Neural cell (in vitro differentiated cells): Measurements from ENCODE around the gene MTHFD1L. TPM values are rescaled to one million over a fixed set of nuclear protein-coding genes. Genes with fewer than 3 reads are reported as not detected.

Experiments used
- H2AFZ ChIP-seq: fragments of 200-600, 300-800 bp; sonication (generic), shearing (Covaris generic); 2 replicates; pipeline ENCODE4 v1.6.0; 2014; ENCODE audit warnings: low read depth, mild to moderate bottlenecking, antibody characterized with exemption, low read length, moderate library complexity
- H3F3A ChIP-seq: fragments of 200-600 bp; shearing (Covaris generic); 2 replicates; pipeline ENCODE4 v1.6.1; 2016; ENCODE audit warnings: mild to moderate bottlenecking, moderate library complexity, mixed read lengths, antibody characterized with exemption, low read length; ENCODE audit not compliant: insufficient read depth, poor library complexity, severe bottlenecking
- H3K27ac ChIP-seq: fragments of 200-600, 300-800 bp; sonication (generic), shearing (Covaris generic); 2 replicates; pipeline ENCODE4 v1.5.1; 2014; ENCODE audit warnings: mild to moderate bottlenecking, low read length, moderate library complexity
- H3K27me3 ChIP-seq: fragments of 300-800, 200-600 bp; sonication (generic), shearing (Covaris generic); 2 replicates; pipeline ENCODE4 v1.6.0; 2014; ENCODE audit warnings: mild to moderate bottlenecking, low read depth, low read length, moderate library complexity; ENCODE audit not compliant: insufficient read depth
- H3K36me3 ChIP-seq: fragments of 300-800, 200-600 bp; sonication (generic), shearing (Covaris generic); 2 replicates; pipeline ENCODE4 v1.5.1; 2014; ENCODE audit warnings: mild to moderate bottlenecking, antibody characterized with exemption, low read length, moderate library complexity; ENCODE audit not compliant: insufficient read depth
- H3K4me2 ChIP-seq: fragments of 300-800, 200-600 bp; sonication (generic), shearing (Covaris generic); 2 replicates; pipeline ENCODE4 v1.6.0; 2014; ENCODE audit warnings: mild to moderate bottlenecking, low read length
- H3K4me3 ChIP-seq: fragments of 300-800, 200-600 bp; sonication (generic), shearing (Covaris generic); 2 replicates; pipeline ENCODE4 v1.5.1; 2014; ENCODE audit warnings: mild to moderate bottlenecking, low read length, moderate library complexity
- H3K79me2 ChIP-seq: fragments of 200-600 bp; shearing (Covaris generic); replicated peaks from 2 replicates; pipeline ENCODE4 v1.6.0; 2014; ENCODE audit warnings: mild to moderate bottlenecking, low read length, moderate library complexity; ENCODE audit not compliant: insufficient read depth
- H3K9ac ChIP-seq: fragments of 300-800, 200-600 bp; sonication (generic), shearing (Covaris generic); 2 replicates; pipeline ENCODE4 v1.6.1; 2016; ENCODE audit warnings: mild to moderate bottlenecking, low read length, mixed read lengths
- H3K9me2 ChIP-seq: fragments of 200-600 bp; shearing (Covaris generic); 2 replicates; pipeline ENCODE4 v1.6.1; 2016; ENCODE audit warnings: mild to moderate bottlenecking, low read length, mixed read lengths; ENCODE audit not compliant: insufficient read depth
- H3K9me3 ChIP-seq: fragments of 200-600, 300-800 bp; sonication (generic), shearing (Covaris generic); 2 replicates; pipeline ENCODE4 v1.6.1; 2016; ENCODE audit warnings: mild to moderate bottlenecking, mixed run types, low read length, moderate library complexity, mixed read lengths
- H4K20me1 ChIP-seq: fragments of 200-600 bp; shearing (Covaris generic); 2 replicates; pipeline ENCODE4 v1.6.1; 2016; ENCODE audit warnings: mild to moderate bottlenecking, mixed run types; ENCODE audit not compliant: insufficient read depth
- CTCF ChIP-seq: fragments of 450-650 bp; IDR thresholded peaks from 2 replicates; pipeline ENCODE4 v1.5.1; 2014; ENCODE audit warnings: antibody characterized with exemption, mild to moderate bottlenecking, moderate library complexity; ENCODE audit not compliant: poor library complexity, severe bottlenecking
- EP300 ChIP-seq: fragments of 450-650 bp; conservative IDR thresholded peaks from 2 replicates; pipeline ENCODE4 v1.6.1; 2014; ENCODE audit warnings: antibody characterized with exemption, mild to moderate bottlenecking, moderate library complexity; ENCODE audit not compliant: poor library complexity, severe bottlenecking
- EZH2 ChIP-seq: fragments of 200-600, 300-800 bp; shearing (Covaris generic), sonication (generic); IDR thresholded peaks from 2 replicates; pipeline ENCODE4 v1.6.1; 2014; ENCODE audit warnings: antibody characterized with exemption, low read length, borderline replicate concordance, mild to moderate bottlenecking; ENCODE audit not compliant: insufficient read depth, poor library complexity, severe bottlenecking
- MXI1 ChIP-seq: fragments of 450-650 bp; conservative IDR thresholded peaks from 2 replicates; pipeline ENCODE4 v1.6.1; 2014; ENCODE audit warnings: antibody characterized with exemption, mild to moderate bottlenecking; ENCODE audit not compliant: poor library complexity, severe bottlenecking
- POLR2AphosphoS5 ChIP-seq: IDR thresholded peaks from 2 replicates; pipeline ENCODE4 v1.6.1; 2012
- RAD21 ChIP-seq: fragments of 450-650 bp; conservative IDR thresholded peaks from 2 replicates; pipeline ENCODE4 v1.6.1; 2014; ENCODE audit warnings: antibody characterized with exemption, mild to moderate bottlenecking, moderate library complexity
- REST ChIP-seq: IDR thresholded peaks from 2 replicates; pipeline ENCODE4 v1.6.1; 2012; ENCODE audit warnings: borderline replicate concordance
- SMC3 ChIP-seq: fragments of 450-650 bp; conservative IDR thresholded peaks from 2 replicates; pipeline ENCODE4 v1.6.1; 2014; ENCODE audit warnings: antibody characterized with exemption, mild to moderate bottlenecking, moderate library complexity; ENCODE audit not compliant: poor library complexity
- TAF1 ChIP-seq: IDR thresholded peaks from 2 replicates; pipeline ENCODE4 v1.6.1; 2012; ENCODE audit warnings: low read depth
- polyA plus RNA-seq: library from polyadenylated mRNA; depleted of rRNA; stranded (reverse); fragments of >200 nt; gene quantifications from 2 replicates; pipeline ENCODE4 v1.2.3, GENCODE V29; 2014

The MTHFD1L gene
- polyA plus RNA-seq, 1 donor from 2014 or later: 6.3 TPM

- Histone ChIP-seq H3K9ac (no peak overlapping the region), H3K27me3 (no peaks in the 10 kb centered on the region), H3K4me2 (no peak overlapping the region), H3K4me3 (no peak overlapping the region), H3K36me3 (no peaks in the 10 kb centered on the region), H4K20me1 (no peaks in the 10 kb centered on the region), H3K79me2 (no peaks in the 10 kb centered on the region), H3K9me2 (no peaks in the 10 kb centered on the region), H3K27ac (no peak overlapping the region), H3K9me3 (no peaks in the 10 kb centered on the region), H2AFZ (no peak overlapping the region), H3F3A (no peaks in the 10 kb centered on the region)
- TF ChIP-seq MXI1 (no peak), REST (no peak), SMC3 (no peak), EP300 (no peak), CTCF (no peak), POLR2AphosphoS5 (no peak), TAF1 (no peak), RAD21 (no peak), EZH2 (no peak)
Measured at GRCh38 chr6:151024597-151024996, 159.1 kb downstream of the MTHFD1L start.

GRCh38 chr6:151025076-151025475 is 159.6 kb downstream of the MTHFD1L start:
- Histone ChIP-seq H3K27ac (no peak overlapping the region), H4K20me1 (no peaks in the 10 kb centered on the region), H2AFZ (no peak overlapping the region), H3K9me3 (no peaks in the 10 kb centered on the region), H3K4me2 (no peak overlapping the region), H3F3A (no peaks in the 10 kb centered on the region), H3K79me2 (no peaks in the 10 kb centered on the region), H3K9ac (no peak overlapping the region), H3K27me3 (no peaks in the 10 kb centered on the region), H3K9me2 (no peaks in the 10 kb centered on the region), H3K4me3 (no peak overlapping the region), H3K36me3 (no peaks in the 10 kb centered on the region)
- TF ChIP-seq CTCF (no peak), EP300 (no peak), REST (no peak)
